ENCODE data around the gene ZNF132.

Gene ZNF132

DNA sequence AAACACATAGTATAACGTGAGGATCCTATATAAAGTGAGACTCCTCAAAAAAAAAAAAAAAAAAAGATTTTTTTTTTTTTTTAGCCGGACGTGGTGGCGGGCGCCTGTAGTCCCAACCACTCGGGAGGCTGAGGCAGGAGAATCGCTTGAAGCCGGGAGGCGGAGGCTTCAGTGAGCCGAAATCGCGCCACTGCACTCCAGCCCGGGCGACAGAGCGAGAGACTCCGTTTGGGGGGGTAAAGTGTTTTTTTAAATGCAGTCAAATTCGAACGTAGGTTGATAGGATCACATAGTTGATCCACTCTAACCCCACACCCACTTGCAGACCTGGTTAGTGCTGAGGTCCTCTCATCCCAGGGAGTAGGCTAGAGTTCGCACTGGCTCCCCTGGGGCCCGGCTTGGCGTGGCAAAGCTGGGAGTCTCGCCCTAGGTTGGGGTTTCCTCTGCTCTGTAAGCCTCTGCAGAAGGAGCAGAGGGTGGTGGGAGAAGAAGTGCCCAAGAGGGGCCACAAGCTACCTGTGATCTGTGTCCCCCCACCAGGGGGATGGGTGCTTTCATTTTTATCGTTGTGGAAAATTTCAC lies 38.0 kb downstream of the ZNF132 start:
- H3K27ac ChIP-seq (ENCODE audit: low read depth, low read length) = no peak overlapping the region
- H3K27me3 ChIP-seq (ENCODE audit: insufficient read depth, low read length) = peaks cover 13% of the 10 kb centered on the region
- H3K9me3 ChIP-seq (ENCODE audit: insufficient read depth, low read depth, low read length) = no peaks in the 10 kb centered on the region
- no peaks in the 10 kb centered on the region for H3K36me3 ChIP-seq (ENCODE audit: insufficient read depth, low read length)
- peak overlapping the region; percentile 70 for H3K4me3 ChIP-seq (ENCODE audit: low read length)
- H3K4me1 ChIP-seq (ENCODE audit: insufficient read depth, low read length) = no peaks in the 10 kb centered on the region
- peak overlapping the region; percentile 64; the same call in 1 of the 2 replicates for H3K9ac ChIP-seq (ENCODE audit: low read depth, low read length)
- 53% methylated on average over 22 of the region's 23 CpGs for WGBS

GRCh38 chr19:58400916-58401839 lies 38.8 kb downstream of the ZNF132 start:
- no peaks in the 10 kb centered on the region for H3K36me3 ChIP-seq (ENCODE audit: insufficient read depth, low read length)
- peaks cover 18% of the 10 kb centered on the region for H3K27me3 ChIP-seq (ENCODE audit: insufficient read depth, low read length)
- H3K4me3 ChIP-seq (ENCODE audit: low read length) = peak overlapping the region; percentile 70
- peak overlapping the region; percentile 64; the same call in 1 of the 2 replicates for H3K9ac ChIP-seq (ENCODE audit: low read depth, low read length)
- 6% methylated on average over 78 of the region's 80 CpGs for WGBS
- H3K27ac ChIP-seq (ENCODE audit: low read depth, low read length) = peak overlapping the region; percentile 62; the same call in 1 of the 2 replicates
- H3K4me1 ChIP-seq (ENCODE audit: insufficient read depth, low read length) = no peaks in the 10 kb centered on the region
- no peaks in the 10 kb centered on the region for H3K9me3 ChIP-seq (ENCODE audit: insufficient read depth, low read depth, low read length)

GRCh38 chr19:58400316-58400915 lies 39.5 kb downstream of the ZNF132 start:
- H3K9ac ChIP-seq (ENCODE audit: low read depth, low read length) = no peak overlapping the region
- H3K9me3 ChIP-seq (ENCODE audit: insufficient read depth, low read depth, low read length) = no peaks in the 10 kb centered on the region
- H3K4me3 ChIP-seq (ENCODE audit: low read length) = peak overlapping the region; percentile 70
- no peak overlapping the region for H3K27ac ChIP-seq (ENCODE audit: low read depth, low read length)
- 79% methylated on average over 18 of the region's 18 CpGs for WGBS
- no peaks in the 10 kb centered on the region for H3K36me3 ChIP-seq (ENCODE audit: insufficient read depth, low read length)
- peaks cover 18% of the 10 kb centered on the region for H3K27me3 ChIP-seq (ENCODE audit: insufficient read depth, low read length)
- H3K4me1 ChIP-seq (ENCODE audit: insufficient read depth, low read length) = no peaks in the 10 kb centered on the region

DNA sequence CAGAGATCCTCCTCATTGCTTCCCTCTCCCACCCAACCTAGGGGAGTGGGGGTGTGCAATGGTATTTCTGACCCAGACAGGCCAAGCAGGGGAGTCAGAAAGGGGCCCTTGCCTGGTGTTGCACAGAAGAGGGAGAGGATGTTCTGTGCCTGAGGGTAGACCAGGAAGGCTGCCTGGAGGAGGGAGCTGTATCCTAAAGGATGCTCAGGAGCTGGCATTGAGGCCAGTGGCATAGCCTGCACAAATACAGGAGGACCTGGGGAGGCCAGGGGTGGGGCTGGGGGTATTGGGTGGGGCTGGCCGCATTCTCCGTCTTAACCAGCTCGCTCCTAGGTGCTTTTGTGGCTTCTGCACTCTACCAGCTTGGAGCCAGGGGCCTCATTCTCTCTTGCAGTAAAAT lies 40.0 kb downstream of the ZNF132 start:
- H3K9ac ChIP-seq (ENCODE audit: low read depth, low read length) = no peak overlapping the region
- H3K27me3 ChIP-seq (ENCODE audit: insufficient read depth, low read length) = peaks cover 18% of the 10 kb centered on the region
- H3K27ac ChIP-seq (ENCODE audit: low read depth, low read length) = no peak overlapping the region
- no peaks in the 10 kb centered on the region for H3K4me1 ChIP-seq (ENCODE audit: insufficient read depth, low read length)
- no peak overlapping the region for H3K4me3 ChIP-seq (ENCODE audit: low read length)
- H3K36me3 ChIP-seq (ENCODE audit: insufficient read depth, low read length) = peaks cover 2% of the 10 kb centered on the region
- WGBS = 88% methylated on average over 3 of the region's 3 CpGs
- H3K9me3 ChIP-seq (ENCODE audit: insufficient read depth, low read depth, low read length) = no peaks in the 10 kb centered on the region

GRCh38 chr19:58398545-58398944 lies 41.4 kb downstream of the ZNF132 start:
- no peak overlapping the region for H3K27ac ChIP-seq (ENCODE audit: low read depth, low read length)
- no peak overlapping the region for H3K4me3 ChIP-seq (ENCODE audit: low read length)
- H3K36me3 ChIP-seq (ENCODE audit: insufficient read depth, low read length) = peaks cover 15% of the 10 kb centered on the region
- no peaks in the 10 kb centered on the region for H3K4me1 ChIP-seq (ENCODE audit: insufficient read depth, low read length)
- no peak overlapping the region for H3K9ac ChIP-seq (ENCODE audit: low read depth, low read length)
- H3K27me3 ChIP-seq (ENCODE audit: insufficient read depth, low read length) = peaks cover 18% of the 10 kb centered on the region
- H3K9me3 ChIP-seq (ENCODE audit: insufficient read depth, low read depth, low read length) = no peaks in the 10 kb centered on the region
- 96% methylated on average over 6 of the region's 6 CpGs for WGBS

- H3K27ac ChIP-seq (ENCODE audit: low read depth, low read length) = no peak overlapping the region
- 89% methylated on average over 4 of the region's 4 CpGs for WGBS
- H3K9ac ChIP-seq (ENCODE audit: low read depth, low read length) = no peak overlapping the region
Observed at GRCh38 chr19:58398087-58398486, 41.9 kb downstream of the ZNF132 start.

GRCh38 chr19:58397533-58398037 lies 42.4 kb downstream of the ZNF132 start:
- no peak overlapping the region for H3K4me3 ChIP-seq (ENCODE audit: low read length)
- WGBS = 87% methylated on average over 7 of the region's 7 CpGs
- H3K27ac ChIP-seq (ENCODE audit: low read depth, low read length) = no peak overlapping the region
- H3K27me3 ChIP-seq (ENCODE audit: insufficient read depth, low read length) = peaks cover 18% of the 10 kb centered on the region
- no peaks in the 10 kb centered on the region for H3K9me3 ChIP-seq (ENCODE audit: insufficient read depth, low read depth, low read length)
- H3K4me1 ChIP-seq (ENCODE audit: insufficient read depth, low read length) = no peaks in the 10 kb centered on the region
- no peak overlapping the region for H3K9ac ChIP-seq (ENCODE audit: low read depth, low read length)
- H3K36me3 ChIP-seq (ENCODE audit: insufficient read depth, low read length) = peaks cover 25% of the 10 kb centered on the region

More at GRCh38 chr19:58398087-58398486, 41.9 kb downstream of the ZNF132 start:
- Histone ChIP-seq H3K27me3 (ENCODE audit: insufficient read depth, low read length) (peaks cover 18% of the 10 kb centered on the region), H3K9me3 (ENCODE audit: insufficient read depth, low read depth, low read length) (no peaks in the 10 kb centered on the region), H3K4me3 (ENCODE audit: low read length) (no peak overlapping the region), H3K36me3 (ENCODE audit: insufficient read depth, low read length) (peaks cover 20% of the 10 kb centered on the region), H3K4me1 (ENCODE audit: insufficient read depth, low read length) (no peaks in the 10 kb centered on the region)

GRCh38 chr19:58396691-58397532 lies 43.0 kb downstream of the ZNF132 start:
- Histone ChIP-seq H3K9ac (ENCODE audit: low read depth, low read length) (no peak overlapping the region), H3K27me3 (ENCODE audit: insufficient read depth, low read length) (peaks cover 18% of the 10 kb centered on the region), H3K36me3 (ENCODE audit: insufficient read depth, low read length) (peaks cover 32% of the 10 kb centered on the region), H3K9me3 (ENCODE audit: insufficient read depth, low read depth, low read length) (no peaks in the 10 kb centered on the region), H3K4me3 (ENCODE audit: low read length) (peak overlapping the region; percentile 47), H3K4me1 (ENCODE audit: insufficient read depth, low read length) (no peaks in the 10 kb centered on the region), H3K27ac (ENCODE audit: low read depth, low read length) (no peak overlapping the region)
- 84% methylated on average over 58 of the region's 58 CpGs for WGBS

DNA sequence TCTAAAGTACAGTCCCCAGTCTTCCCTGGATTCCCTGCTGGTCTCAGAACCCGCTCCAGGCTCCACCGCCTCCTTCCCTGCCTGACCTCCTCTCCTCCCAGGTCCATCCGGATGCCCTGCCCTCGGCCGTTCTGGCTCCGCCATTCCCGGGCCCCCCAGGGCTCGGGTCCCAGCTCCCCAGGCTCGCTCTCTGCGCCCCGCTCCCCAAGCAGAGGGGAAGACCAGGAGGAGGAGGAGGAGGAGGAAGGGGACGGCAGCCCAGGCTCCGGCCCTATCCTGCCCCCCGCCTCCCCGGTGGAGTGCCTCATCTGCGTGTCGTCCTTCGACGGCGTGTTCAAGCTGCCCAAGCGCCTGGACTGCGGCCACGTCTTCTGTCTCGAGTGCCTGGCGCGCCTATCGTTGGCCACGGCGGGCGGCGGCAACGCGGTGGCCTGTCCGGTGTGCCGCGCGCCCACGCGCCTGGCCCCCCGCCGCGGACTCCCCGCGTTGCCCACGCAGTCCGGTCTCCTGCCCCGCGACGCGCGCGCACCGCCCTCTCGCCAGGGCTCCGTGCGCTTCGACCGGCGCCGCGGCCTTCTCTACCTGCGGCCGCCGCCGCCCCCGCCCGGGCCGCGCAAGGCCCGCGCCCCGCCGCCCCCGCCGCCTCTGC lies 43.9 kb downstream of the ZNF132 start:
- H3K9ac ChIP-seq (ENCODE audit: low read depth, low read length) = peak overlapping the region; percentile 51; the same call in 1 of the 2 replicates
- H3K27me3 ChIP-seq (ENCODE audit: insufficient read depth, low read length) = peaks cover 18% of the 10 kb centered on the region
- no peaks in the 10 kb centered on the region for H3K4me1 ChIP-seq (ENCODE audit: insufficient read depth, low read length)
- no peaks in the 10 kb centered on the region for H3K9me3 ChIP-seq (ENCODE audit: insufficient read depth, low read depth, low read length)
- peaks cover 40% of the 10 kb centered on the region for H3K36me3 ChIP-seq (ENCODE audit: insufficient read depth, low read length)
- no peak overlapping the region for H3K27ac ChIP-seq (ENCODE audit: low read depth, low read length)
- WGBS = 51% methylated on average over 75 of the region's 75 CpGs
- peak overlapping the region; percentile 47 for H3K4me3 ChIP-seq (ENCODE audit: low read length)

Data from HUES64 (cell line).